ENCODE data around the gene TECTB. TPM values are rescaled to one million over a fixed set of nuclear protein-coding genes. Genes with fewer than 3 reads are reported as not detected.
"Not testable (repeated sequence)": the region's sequence is repeated elsewhere in the genome, so short reads cannot be mapped to it uniquely, and the experiment has no call there.

Gene TECTB
- not detected for total RNA-seq (ENCODE audit: insufficient read depth, low replicate concordance)

- DNase-seq (ENCODE audit: low spot score): no peak
Observed at GRCh38 chr10:112283100-112283499, at the start of gene TECTB. Gene TECTB (plus strand): TSS chr10:112283400. CDS start chr10:112283735, 335 bp downstream.

GRCh38 chr10:112235141-112235540 is 48.1 kb upstream of the TECTB start:
- no peak for DNase-seq (ENCODE audit: low spot score)

- DNase-seq (ENCODE audit: low spot score): no peak
Observed at GRCh38 chr10:112235920-112236319, 47.3 kb upstream of the TECTB start.

- DNase-seq (ENCODE audit: low spot score): no peak
Observed at GRCh38 chr10:112236486-112236885, 46.7 kb upstream of the TECTB start.

- no peak for DNase-seq (ENCODE audit: low spot score)
Observed at GRCh38 chr10:112239347-112239746, 43.9 kb upstream of the TECTB start.

GRCh38 chr10:112240441-112240840 is 42.8 kb upstream of the TECTB start:
- DNase-seq (ENCODE audit: low spot score): no peak

- DNase-seq (ENCODE audit: low spot score): no peak
Observed at GRCh38 chr10:112241651-112242341, 41.4 kb upstream of the TECTB start.

- no peak for DNase-seq (ENCODE audit: low spot score)
Observed at GRCh38 chr10:112242769-112243168, 40.4 kb upstream of the TECTB start.

GRCh38 chr10:112243713-112244112 is 39.5 kb upstream of the TECTB start:
- no peak for DNase-seq (ENCODE audit: low spot score)

GRCh38 chr10:112244197-112244596 is 39.0 kb upstream of the TECTB start:
- no peak for DNase-seq (ENCODE audit: low spot score)

- no peak for DNase-seq (ENCODE audit: low spot score)
Observed at GRCh38 chr10:112247791-112248190, 35.4 kb upstream of the TECTB start.

GRCh38 chr10:112248584-112249295 is 34.5 kb upstream of the TECTB start:
- no peak for DNase-seq (ENCODE audit: low spot score)

GRCh38 chr10:112249722-112250121 is 33.5 kb upstream of the TECTB start:
- no peak for DNase-seq (ENCODE audit: low spot score)

- DNase-seq (ENCODE audit: low spot score): no peak
Observed at GRCh38 chr10:112250555-112250954, 32.6 kb upstream of the TECTB start.

- DNase-seq (ENCODE audit: low spot score): not testable (repeated sequence)
Observed at GRCh38 chr10:112251238-112251637, 32.0 kb upstream of the TECTB start.

GRCh38 chr10:112258407-112258806 is 24.8 kb upstream of the TECTB start:
- no peak for DNase-seq (ENCODE audit: low spot score)

GRCh38 chr10:112259688-112260087 is 23.5 kb upstream of the TECTB start:
- no peak for DNase-seq (ENCODE audit: low spot score)

- no peak for DNase-seq (ENCODE audit: low spot score)
Observed at GRCh38 chr10:112260831-112261230, 22.4 kb upstream of the TECTB start.

- no peak for DNase-seq (ENCODE audit: low spot score)
Observed at GRCh38 chr10:112261281-112261822, 21.8 kb upstream of the TECTB start.

- DNase-seq (ENCODE audit: low spot score): no peak
Observed at GRCh38 chr10:112262546-112262945, 20.7 kb upstream of the TECTB start.

GRCh38 chr10:112265745-112266144 is 17.5 kb upstream of the TECTB start:
- no peak for DNase-seq (ENCODE audit: low spot score)

GRCh38 chr10:112269266-112269665 is 13.9 kb upstream of the TECTB start:
- DNase-seq (ENCODE audit: low spot score): no peak

- no peak for DNase-seq (ENCODE audit: low spot score)
Observed at GRCh38 chr10:112271982-112272381, 11.2 kb upstream of the TECTB start.

Data from umbilical cord (tissue), 2 donors.